Common myeloid progenitor, CD34-positive (primary cell): ENCODE measurements around the gene NEO1. TPM values are rescaled to one million over a fixed set of nuclear protein-coding genes. Genes with fewer than 3 reads are reported as not detected.
A peak's percentile ranks its signal among the peaks of the same experiment; 100 is the strongest.

ENCODE experiments used
- CTCF ChIA-PET: fragments of 350-600 bp; sonication (Branson Sonifier 250); formaldehyde crosslinking; loops from one replicate; lab custom pipeline; 2021; ENCODE audit warnings: antibody characterized with exemption; lab: Charles Lee
- POLR2A ChIA-PET: fragments of 350-600 bp; sonication (Branson Sonifier 250); formaldehyde crosslinking; loops from one replicate; lab custom pipeline; 2021; ENCODE audit warnings: antibody characterized with exemption; lab: Charles Lee
- DNase-seq, 3 donors: peaks; one replicate each; pipeline versions ENCODE4 v3.0.0 to v3.0.0-alpha.2; 2013
- H3K27ac ChIP-seq, 2 experiments: 1 replicate in 1 of 2; 2 replicates in 1 of 2; pipeline ENCODE4 v1.7.0; 2013; ENCODE audit warnings: inconsistent platforms in 2 of 2, low read length in 2 of 2, mild to moderate bottlenecking in 2 of 2, low read depth in 1 of 2, moderate library complexity in 1 of 2; ENCODE audit not compliant: severe bottlenecking in 2 of 2, insufficient read depth in 1 of 2, poor library complexity in 1 of 2
- H3K27me3 ChIP-seq, 5 experiments: replicated peaks in 2 of 5; 1 replicate in 3 of 5; 2 replicates in 2 of 5; pipeline versions ENCODE4 v1.6.1 to v1.7.0; 2013; ENCODE audit warnings: low read length in 4 of 5, mild to moderate bottlenecking in 2 of 5, moderate library complexity in 2 of 5, inconsistent platforms in 1 of 5; ENCODE audit not compliant: insufficient read depth in 5 of 5, control insufficient read depth in 4 of 5
- H3K36me3 ChIP-seq, 4 experiments: 1 replicate in 2 of 4; 2 replicates in 2 of 4; pipeline versions ENCODE4 v1.6.1 to v1.7.0; 2013; ENCODE audit warnings: low read length in 3 of 4, control low read depth in 1 of 4, mild to moderate bottlenecking in 1 of 4; ENCODE audit not compliant: control insufficient read depth in 4 of 4, insufficient read depth in 4 of 4
- H3K4me1 ChIP-seq, 4 experiments: 1 replicate in 3 of 4; 2 replicates in 1 of 4; pipeline versions ENCODE4 v1.6.1 to v1.7.1; 2013; ENCODE audit warnings: low read length in 3 of 4, mild to moderate bottlenecking in 3 of 4, control low read depth in 1 of 4, inconsistent platforms in 1 of 4, moderate library complexity in 1 of 4; ENCODE audit not compliant: control insufficient read depth in 4 of 4, insufficient read depth in 4 of 4; ENCODE audit errors: control extremely low read depth in 1 of 4
- H3K4me3 ChIP-seq, 7 experiments: 1 replicate in 4 of 7; 2 replicates in 3 of 7; pipeline versions ENCODE4 v1.5.1 to v1.7.0; 2013; ENCODE audit warnings: mild to moderate bottlenecking in 7 of 7, low read length in 6 of 7, moderate library complexity in 6 of 7, inconsistent platforms in 2 of 7, low read depth in 2 of 7, control low read depth in 1 of 7; ENCODE audit not compliant: insufficient read depth in 4 of 7, control insufficient read depth in 1 of 7; ENCODE audit errors: extremely low read depth in 1 of 7
- H3K9me3 ChIP-seq, 5 experiments: 1 replicate in 4 of 5; 2 replicates in 1 of 5; pipeline versions ENCODE4 v1.6.1 to v1.7.1; 2013; ENCODE audit warnings: low read length in 4 of 5, mild to moderate bottlenecking in 2 of 5, inconsistent platforms in 1 of 5, low read depth in 1 of 5, moderate library complexity in 1 of 5; ENCODE audit not compliant: control insufficient read depth in 4 of 5, insufficient read depth in 2 of 5; ENCODE audit errors: control extremely low read depth in 1 of 5
- WGBS: methylation state at CpG from one replicate; pipeline ENCODE4 v1.1.5; 2013; ENCODE audit not compliant: insufficient coverage; 5-methylcytosine and 5-hydroxymethylcytosine counted together
- polyA plus RNA-seq: library from polyadenylated mRNA; unstranded; fragments of 120-200 nt; gene quantifications from one replicate; pipeline ENCODE4 v1.2.1, GENCODE V29; 2013

The NEO1 gene
- 0.91 TPM for polyA plus RNA-seq

GRCh38 chr15:73051807-73052652 is at the start of gene NEO1:
NEO1 (plus strand) TSS chr15:73052463; CDS start chr15:73052676, 213 bp downstream.
- H3K27me3 ChIP-seq, result peaks cover 43 to 87% (median 62%) of the 10 kb centered on the region in 5 experiments
- POLR2A ChIA-PET, result no interaction called here
- peaks cover 3 to 15% (median 12%) of the 10 kb centered on the region in 4 experiments for H3K4me1 ChIP-seq
- H3K9me3 ChIP-seq, result peaks cover 0 to 1% (median 0%) of the 10 kb centered on the region in 5 experiments
- CTCF ChIA-PET, result no interaction called here
- WGBS, result under 1% methylated on average over 40 of the region's 108 CpGs
- no peaks in the 10 kb centered on the region for H3K36me3 ChIP-seq
- no peak within 1 kb of the TSS for H3K27ac ChIP-seq
- peak within 1 kb of the TSS; percentile 46 to 82 (median 67) for H3K4me3 ChIP-seq
- DNase-seq, result peak; percentile 58 to 82 (median 74)

GRCh38 chr15:73004462-73004861 is 47.8 kb upstream of the NEO1 start:
- no peak for DNase-seq
- H3K4me1 ChIP-seq, result no peaks in the 10 kb centered on the region
- no peak overlapping the region for H3K4me3 ChIP-seq
- ChIA-PET POLR2A (no interaction called here), CTCF (no interaction called here)
- H3K27ac ChIP-seq, result no peak overlapping the region
- no peaks in the 10 kb centered on the region for H3K36me3 ChIP-seq
- WGBS, result 97% methylated on average over 5 of the region's 5 CpGs
- no peaks in the 10 kb centered on the region for H3K9me3 ChIP-seq
- H3K27me3 ChIP-seq, result peaks cover 2 to 26% (median 11%) of the 10 kb centered on the region in 5 experiments

GRCh38 chr15:73005032-73005431 is 47.2 kb upstream of the NEO1 start:
- 94% methylated on average over 2 of the region's 2 CpGs for WGBS

GRCh38 chr15:73005446-73005845 is 46.8 kb upstream of the NEO1 start:
- DNase-seq, result no peak
- Histone ChIP-seq H3K9me3 (no peaks in the 10 kb centered on the region), H3K27me3 (peaks cover 3 to 33% (median 13%) of the 10 kb centered on the region in 5 experiments), H3K4me1 (no peaks in the 10 kb centered on the region), H3K27ac (no peak overlapping the region), H3K4me3 (no peak overlapping the region), H3K36me3 (no peaks in the 10 kb centered on the region)
- POLR2A ChIA-PET, result no interaction called here
- CTCF ChIA-PET, result no interaction called here
- 88% methylated on average over 2 of the region's 2 CpGs for WGBS

More at GRCh38 chr15:73005032-73005431, 47.2 kb upstream of the NEO1 start:
- ChIA-PET CTCF (no interaction called here), POLR2A (no interaction called here)
- Histone ChIP-seq H3K27ac (no peak overlapping the region), H3K36me3 (no peaks in the 10 kb centered on the region), H3K4me3 (no peak overlapping the region), H3K9me3 (no peaks in the 10 kb centered on the region), H3K27me3 (peaks cover 2 to 29% (median 13%) of the 10 kb centered on the region in 5 experiments), H3K4me1 (no peaks in the 10 kb centered on the region)
- no peak for DNase-seq

GRCh38 chr15:73006523-73006922 is 45.7 kb upstream of the NEO1 start:
- POLR2A ChIA-PET, result no interaction called here
- no CpG with 5 or more reads among the region's 1 CpG for WGBS

GRCh38 chr15:73009066-73010056 is 42.9 kb upstream of the NEO1 start:
- Histone ChIP-seq H3K4me3 (no peak overlapping the region), H3K4me1 (no peaks in the 10 kb centered on the region), H3K27me3 (peaks cover 0 to 38% (median 7%) of the 10 kb centered on the region in 5 experiments), H3K36me3 (no peaks in the 10 kb centered on the region), H3K27ac (no peak overlapping the region), H3K9me3 (no peaks in the 10 kb centered on the region)
- ChIA-PET CTCF (no interaction called here), POLR2A (no interaction called here)
- DNase-seq, result no peak
- 79% methylated on average over 8 of the region's 13 CpGs for WGBS

More at GRCh38 chr15:73006523-73006922, 45.7 kb upstream of the NEO1 start:
- Histone ChIP-seq H3K27ac (no peak overlapping the region), H3K9me3 (no peaks in the 10 kb centered on the region), H3K27me3 (peaks cover 3 to 37% (median 13%) of the 10 kb centered on the region in 5 experiments), H3K4me3 (no peak overlapping the region), H3K36me3 (no peaks in the 10 kb centered on the region), H3K4me1 (no peaks in the 10 kb centered on the region)
- no peak for DNase-seq
- CTCF ChIA-PET, result no interaction called here
